Right renal cortex interstitium (tissue), 3 donors: ENCODE data around the gene MT1A. TPM values are rescaled to one million over a fixed set of nuclear protein-coding genes. Genes with fewer than 3 reads are reported as not detected.
"Not testable (repeated sequence)": the region's sequence is repeated elsewhere in the genome, so short reads cannot be mapped to it uniquely, and the experiment has no call there.

Experiments used
- DNase-seq, 3 donors: peaks; one replicate each; pipeline ENCODE4 v3.0.0-alpha.2; 2013; ENCODE audit warnings: low read depth in 3 of 3, low spot score in 2 of 3
- polyA plus RNA-seq, 3 donors: library from polyadenylated mRNA; unstranded; fragments of 120-200 nt; gene quantifications; one replicate each; pipeline ENCODE4 v1.2.1, GENCODE V29; 2013; ENCODE audit not compliant: insufficient read length in 3 of 3

MT1A gene
- polyA plus RNA-seq, 3 donors, result not detected

DNA sequence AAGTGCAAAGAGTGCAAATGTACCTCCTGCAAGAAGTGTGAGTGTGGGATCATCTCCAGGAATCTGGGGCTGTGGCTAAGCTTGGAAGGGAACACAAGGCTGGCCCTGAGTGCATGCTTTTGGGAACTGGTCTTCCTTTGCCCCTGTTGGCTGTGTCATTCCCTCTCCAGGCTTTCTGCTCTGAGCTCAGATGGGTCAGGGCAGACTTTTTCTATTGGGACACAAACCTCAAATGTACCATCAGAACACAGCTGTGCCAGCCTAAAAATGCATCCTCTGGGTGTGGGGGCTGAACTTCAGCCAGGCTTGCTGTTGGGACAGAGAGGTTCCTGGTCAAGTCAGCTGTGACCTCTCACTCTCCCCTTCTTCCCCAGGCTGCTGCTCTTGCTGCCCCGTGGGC, 14.1 kb downstream of the MT1A start:
- DNase-seq, result no peak

DNA sequence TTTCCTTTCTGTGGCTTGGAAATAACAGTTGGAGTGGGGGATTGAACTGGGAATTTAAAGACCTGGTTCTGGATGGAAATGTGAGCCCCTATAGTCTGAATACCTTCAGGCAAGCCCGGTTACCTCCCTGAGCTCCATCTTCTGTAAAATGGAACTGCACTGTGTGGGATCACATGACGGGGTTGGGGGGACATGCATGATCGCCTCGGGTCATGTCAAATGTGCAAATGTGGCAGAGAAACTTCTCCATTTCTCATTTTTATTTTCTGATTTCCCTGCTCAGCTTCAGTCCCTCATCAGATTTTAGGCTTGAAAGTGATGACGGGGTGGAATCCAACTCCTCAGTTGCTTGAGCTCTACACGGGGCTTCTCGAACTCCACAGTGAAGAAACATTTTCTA, 14.8 kb downstream of the MT1A start:
- no peak for DNase-seq

DNA sequence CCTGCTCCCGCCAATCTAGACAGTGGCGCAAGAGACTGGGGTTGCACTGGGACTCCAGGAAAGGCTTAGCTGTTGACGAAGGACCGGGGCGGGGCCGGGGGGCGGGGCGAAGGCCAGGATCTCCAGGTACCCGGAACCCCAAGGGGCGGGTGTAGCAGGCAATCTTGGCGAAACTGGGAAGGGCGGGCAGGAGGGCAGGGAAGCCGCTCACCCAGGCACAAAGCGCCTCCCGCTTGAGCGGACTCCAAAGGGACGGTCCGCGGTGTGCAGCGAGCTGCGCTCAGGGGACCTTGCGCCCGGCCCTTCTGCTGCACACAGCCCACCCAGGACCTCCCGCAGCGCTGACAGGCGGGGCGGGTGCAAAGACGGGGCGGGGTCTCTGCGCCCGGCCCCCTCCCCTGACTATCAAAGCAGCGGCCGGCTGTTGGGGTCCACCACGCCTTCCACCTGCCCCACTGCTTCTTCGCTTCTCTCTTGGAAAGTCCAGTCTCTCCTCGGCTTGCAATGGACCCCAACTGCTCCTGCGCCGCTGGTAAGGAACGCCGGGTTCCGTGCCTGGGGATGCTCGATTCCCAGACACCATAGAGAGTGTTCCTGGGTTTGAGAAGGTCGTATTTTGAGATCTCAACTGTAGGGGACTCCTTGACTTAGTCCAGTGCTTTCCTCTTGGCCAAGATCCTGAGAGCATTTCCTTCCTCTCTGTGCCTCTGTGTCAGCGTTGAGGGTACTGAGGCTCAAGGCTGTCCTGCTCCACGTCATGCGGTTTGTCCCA, 19.3 kb downstream of the MT1A start, which contains the start of gene MT1F:
MT1F (plus strand) TSS at position 405 of the 772 bp plus-strand sequence; CDS start at position 505, 100 bp downstream.
- no peak for DNase-seq

DNA sequence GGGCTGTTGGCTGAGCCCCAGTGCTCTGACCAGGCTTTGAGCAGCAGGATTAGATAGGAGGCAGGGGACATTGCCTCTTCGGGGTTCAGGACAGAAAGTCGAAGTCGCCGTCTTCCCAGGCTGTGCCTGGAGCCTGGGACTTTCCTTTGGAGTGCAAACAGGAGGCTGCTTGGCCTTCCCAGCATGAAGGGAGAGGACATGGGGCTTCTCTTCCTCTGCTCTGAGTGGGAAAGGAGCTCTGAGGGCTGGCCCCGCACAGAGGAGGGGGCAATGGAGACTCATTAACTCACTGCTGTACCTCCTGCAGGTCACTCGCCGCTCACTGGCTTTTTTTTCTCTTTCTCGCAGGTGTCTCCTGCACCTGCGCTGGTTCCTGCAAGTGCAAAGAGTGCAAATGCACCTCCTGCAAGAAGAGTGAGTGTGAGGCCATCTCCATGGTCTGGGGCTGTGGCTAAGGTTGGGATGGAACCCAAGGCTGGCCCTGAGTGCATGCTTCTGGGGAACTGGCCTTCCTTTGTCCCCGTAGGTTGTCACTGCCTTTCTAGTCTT, 19.9 kb downstream of the MT1A start:
- DNase-seq, result no peak

DNA sequence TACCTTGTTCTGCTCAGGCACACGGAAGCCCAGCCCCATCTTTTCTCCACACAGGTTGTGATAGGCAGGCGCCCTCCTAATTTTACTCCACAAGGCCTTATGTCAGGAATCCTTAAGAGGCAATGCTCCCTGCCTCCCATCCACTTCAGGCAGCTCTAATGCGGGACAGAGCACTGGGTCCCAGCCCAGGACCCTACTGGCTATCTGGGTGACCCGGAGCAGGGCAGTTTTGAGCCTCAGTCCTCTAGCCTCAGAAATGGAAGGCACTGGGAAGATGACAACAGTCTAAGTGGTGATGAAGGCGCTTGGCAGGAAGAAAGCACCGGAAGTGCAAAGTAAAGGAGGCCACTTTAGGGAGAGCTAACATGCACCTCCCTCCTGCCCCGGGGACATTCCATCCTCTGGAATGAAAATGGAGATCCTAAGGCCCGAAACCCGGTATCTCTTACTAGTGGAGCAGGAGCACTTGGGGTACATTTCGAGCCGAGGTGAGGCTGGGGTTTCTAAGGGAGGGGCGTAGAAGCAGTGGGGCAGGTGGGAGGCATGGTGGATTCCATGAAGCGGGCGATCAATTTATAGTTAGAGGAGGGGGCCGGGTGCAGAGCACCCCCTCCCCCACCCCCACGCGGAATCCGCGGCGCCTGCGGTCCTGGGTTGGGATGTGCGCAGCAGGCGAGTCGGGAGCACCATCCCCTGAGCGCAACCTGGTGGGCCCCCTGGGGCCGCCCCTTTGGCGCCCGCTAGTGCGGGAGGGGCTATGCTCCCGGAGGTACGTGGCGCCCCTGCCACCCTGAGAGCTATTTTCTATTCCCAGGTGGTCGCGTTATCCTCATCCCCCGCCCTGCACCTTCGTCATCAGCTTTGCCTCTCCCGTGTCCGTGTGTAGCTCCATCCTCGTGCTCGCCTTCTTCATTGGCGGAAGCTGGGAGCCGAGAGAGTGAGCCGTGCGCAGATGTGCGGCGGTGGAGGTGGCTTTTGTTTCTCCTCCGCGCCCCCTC, 24.2 kb downstream of the MT1A start:
- no peak for DNase-seq

DNA sequence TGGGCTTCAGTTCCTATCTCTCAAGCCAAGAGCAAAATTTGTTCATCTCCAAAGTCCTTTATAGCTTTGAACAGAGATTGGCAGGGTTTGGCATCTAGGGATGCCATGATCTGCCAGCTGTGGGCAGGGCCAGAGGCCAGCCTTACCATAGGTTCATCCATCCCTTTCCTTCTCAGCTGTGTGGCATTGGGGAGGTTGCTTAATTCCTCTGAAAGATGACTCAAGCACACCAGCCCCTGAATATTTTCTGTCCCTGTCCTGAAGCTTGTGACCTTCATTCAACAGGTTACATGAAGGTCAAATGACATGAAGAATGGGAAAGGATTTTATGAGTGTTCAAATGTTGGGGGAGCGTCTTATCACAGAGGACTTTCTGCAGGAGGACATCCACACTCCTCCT, 26.0 kb downstream of the MT1A start:
- DNase-seq, result no peak

DNA sequence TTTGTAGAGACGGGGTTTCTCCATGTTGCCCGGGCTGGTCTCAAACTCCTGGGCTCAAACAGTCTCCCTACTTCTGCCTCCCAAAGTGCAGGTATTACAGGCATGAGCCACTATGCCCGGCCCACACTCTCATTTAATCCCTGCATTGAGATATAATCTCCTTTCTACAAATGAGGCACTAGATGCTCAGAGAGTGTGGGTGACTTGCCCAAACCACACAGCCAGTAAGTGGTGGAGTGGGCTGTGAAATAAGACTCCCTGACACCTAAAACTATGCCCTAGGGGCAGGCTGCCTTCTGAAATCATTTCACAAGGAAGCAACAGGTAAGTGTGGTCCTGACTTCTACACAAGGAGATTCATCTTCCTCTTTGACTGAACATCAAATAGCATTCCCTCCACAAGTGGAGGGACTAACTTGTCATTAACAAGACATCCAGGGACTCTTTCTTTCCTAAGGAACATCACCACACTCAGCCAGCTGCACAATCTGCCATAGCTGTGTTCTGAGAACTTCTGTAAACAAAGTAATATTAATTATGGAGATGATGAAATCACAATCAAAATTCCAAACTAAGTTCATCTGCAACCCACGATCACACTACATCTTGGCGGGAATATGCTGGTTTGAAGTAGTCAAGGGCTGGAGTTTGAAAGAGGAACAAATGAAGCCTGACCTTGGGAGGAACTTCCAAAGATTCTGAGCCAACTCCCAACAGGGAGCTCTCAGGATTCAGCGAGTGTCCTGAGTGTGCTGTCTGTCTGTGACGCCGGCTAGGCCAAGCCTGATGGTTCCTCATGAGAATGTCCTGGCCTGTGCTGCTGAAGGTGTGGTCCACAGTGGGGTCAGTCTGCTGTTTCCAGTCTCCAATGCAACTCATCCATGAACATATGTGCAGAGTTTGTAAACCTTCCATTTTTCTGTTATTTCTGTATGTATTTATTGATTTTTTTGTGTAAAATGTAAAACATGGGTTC, 27.1 kb downstream of the MT1A start:
- DNase-seq, result not testable (repeated sequence)

DNA sequence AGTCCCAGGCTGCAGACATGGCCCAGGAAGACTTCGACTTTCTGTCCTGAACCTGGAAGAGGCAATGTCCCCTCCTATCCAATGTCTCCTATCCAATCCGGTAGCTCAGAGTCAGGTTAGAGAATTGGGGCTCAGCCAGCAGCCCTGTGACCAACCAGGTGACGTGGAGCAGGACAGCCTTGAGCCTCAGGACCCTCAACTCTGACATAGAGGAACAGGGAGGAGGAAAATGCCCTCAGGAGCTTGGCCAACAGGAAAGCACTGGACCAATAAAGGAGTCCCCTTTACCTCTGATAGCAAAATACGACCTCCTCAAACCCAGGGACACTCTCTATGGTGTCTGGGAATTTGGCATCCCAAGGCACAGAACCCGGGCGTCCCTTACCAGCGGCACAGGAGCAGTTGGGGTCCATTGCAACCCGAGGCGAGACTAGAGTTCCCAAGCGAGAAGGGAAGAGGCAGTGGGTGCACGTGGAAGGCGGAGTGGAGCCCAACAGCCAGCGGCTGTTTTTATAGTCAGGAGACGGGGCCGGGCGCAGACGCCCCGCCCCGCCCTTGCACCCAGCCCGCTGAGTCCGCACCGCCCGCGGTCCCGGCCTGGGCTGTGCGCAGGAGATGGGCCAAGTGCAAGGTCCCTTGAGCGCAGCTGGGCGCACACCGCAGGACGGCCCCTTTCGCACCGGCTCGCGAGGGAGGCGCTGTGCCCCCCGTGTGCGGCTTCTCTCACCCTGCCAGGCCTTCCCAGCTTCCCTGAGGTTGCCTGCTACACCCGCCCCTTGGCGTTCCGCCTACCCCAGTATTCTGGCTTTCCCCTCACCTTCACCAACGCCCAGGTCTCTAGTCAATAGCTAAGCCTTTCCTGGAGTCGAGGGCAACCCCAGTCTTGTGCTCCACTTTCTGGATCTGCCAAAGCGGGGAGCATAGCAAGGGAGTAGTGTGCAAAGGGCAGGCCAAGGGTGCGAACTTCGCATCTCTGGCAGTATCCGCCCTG, 29.4 kb downstream of the MT1A start, which contains the start of gene MT1G:
MT1G (minus strand) TSS at position 485 of the 991 bp plus-strand sequence; CDS start at position 413, 72 bp downstream.
- DNase-seq, result no peak

DNA sequence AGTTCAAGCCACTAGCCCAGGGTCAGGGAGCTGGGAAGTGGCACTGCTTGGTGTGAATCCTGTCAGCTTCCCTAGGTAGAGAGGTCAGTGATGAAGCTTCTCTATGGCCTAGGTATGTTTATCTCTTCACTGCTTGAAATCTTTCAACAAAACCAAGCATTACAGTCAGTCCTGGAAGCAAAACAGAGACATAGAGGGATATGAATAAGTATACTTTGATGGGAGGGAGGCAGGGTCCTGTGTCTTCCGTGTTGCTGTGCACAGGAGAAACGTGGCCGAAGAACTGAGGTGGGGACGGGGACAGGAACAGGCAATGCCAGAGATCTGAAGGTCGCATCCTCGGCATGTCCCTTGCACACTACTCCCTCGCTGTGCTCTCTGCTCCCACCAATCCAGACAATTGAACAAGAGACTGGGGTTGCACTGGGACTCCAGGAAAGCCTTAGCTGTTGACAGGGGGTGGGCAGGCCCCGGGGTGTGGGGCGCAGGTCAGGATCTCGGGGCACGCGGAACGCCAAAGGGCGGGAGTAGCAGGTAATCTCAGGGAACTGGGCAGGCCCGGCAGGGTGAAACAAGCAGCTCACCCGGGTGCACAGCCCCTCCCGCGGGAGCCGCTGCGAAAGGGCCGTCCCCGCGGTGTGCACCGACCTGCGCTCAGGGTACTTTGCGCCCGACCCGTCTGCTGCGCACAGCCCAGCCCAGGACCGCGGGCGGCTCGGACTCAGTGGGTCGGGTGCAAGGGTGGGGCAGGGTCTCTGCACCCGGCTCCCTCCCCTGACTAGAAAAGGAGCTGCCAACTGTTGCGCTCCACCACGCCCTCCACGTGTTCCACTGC, 30.8 kb downstream of the MT1A start, which contains the start of gene MT1H:
MT1H (plus strand) TSS at position 810 of the 835 bp plus-strand sequence. CDS start 71 bp downstream, outside the sequence.
- DNase-seq, result no peak

DNA sequence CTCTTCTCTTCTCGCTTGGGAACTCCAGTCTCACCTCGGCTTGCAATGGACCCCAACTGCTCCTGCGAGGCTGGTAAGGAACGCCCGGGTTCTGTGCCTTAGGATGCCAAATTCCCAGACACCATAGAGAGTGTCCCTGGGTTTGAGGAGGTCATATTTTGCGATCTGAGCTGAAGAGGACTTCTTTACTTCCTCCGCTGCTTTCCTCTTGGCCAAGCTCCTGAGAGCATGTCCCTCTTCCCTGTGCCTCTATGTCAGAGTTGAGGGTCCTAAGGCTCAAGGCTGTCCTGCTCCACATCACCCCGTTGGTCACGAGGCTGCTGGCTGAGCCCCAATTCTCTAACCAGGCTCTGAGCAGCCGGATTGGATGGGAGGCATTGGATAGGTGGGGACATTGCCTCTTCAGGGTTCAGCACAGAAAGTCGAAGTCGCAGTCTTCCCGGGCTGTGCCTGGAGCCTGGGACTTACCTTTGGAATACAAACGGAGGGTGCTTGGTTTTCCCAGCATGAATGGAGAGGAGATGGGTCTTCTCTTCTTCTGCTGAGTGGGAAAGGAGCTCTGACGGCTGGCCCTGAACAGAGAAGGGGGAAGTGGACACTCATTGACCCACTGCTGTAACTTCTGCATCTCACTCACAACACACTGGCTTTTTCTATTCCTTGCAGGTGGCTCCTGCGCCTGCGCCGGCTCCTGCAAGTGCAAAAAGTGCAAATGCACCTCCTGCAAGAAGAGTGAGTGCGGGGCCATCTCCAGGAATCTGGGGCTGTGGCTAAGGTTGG, 31.6 kb downstream of the MT1A start:
- DNase-seq, result no peak

DNA sequence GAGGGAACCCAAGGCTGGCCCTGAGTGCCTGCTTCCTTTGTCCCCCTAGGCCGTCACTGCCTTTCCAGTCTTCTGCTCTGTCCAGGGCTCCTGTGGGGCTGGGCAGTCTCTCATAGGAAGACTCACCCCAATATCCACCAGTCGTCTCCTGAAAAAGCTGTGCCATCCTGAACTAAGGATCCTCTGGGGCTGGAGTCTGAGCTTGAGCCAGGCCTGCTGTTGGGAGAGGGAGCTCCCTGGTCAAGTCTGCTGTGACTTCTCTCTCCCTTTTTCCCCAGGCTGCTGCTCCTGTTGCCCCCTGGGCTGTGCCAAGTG, 32.1 kb downstream of the MT1A start:
- no peak for DNase-seq

DNA sequence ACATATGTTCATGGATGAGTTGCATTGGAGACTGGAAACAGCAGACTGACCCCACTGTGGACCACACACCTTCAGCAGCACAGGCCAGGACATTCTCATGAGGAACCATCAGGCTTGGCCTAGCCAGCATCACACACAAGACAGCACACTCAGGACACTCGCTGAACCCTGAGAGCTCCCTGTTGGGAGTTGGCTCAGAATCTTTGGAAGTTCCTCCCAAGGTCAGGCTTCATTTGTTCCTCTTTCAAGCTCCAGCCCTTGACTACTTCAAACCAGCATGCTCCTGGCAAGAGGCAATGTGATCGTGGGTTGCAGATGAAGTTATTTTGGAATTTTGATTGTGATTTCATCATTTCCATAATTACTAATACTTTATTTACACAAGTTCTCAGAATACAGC, 33.2 kb downstream of the MT1A start:
- DNase-seq, result not testable (repeated sequence)

DNA sequence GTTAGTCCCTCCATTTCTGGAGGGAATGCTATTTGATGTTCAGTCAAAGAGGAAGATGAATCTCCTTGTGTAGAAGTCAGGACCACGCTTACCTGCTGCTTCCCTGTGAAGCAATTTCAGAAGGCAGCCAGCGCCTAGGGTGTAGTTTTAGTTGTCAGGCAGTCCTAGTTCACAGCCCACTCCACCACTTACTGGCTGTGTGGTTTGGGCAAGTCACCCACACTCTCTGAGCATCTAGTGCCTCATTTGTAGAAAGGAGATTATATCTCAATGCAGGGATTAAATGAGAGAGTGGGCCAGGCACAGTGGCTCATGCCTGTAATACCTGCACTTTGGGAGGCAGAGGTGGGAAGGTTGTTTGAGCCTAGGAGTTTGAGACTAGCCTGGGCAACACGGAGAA, 33.7 kb downstream of the MT1A start:
- not testable (repeated sequence) for DNase-seq

DNA sequence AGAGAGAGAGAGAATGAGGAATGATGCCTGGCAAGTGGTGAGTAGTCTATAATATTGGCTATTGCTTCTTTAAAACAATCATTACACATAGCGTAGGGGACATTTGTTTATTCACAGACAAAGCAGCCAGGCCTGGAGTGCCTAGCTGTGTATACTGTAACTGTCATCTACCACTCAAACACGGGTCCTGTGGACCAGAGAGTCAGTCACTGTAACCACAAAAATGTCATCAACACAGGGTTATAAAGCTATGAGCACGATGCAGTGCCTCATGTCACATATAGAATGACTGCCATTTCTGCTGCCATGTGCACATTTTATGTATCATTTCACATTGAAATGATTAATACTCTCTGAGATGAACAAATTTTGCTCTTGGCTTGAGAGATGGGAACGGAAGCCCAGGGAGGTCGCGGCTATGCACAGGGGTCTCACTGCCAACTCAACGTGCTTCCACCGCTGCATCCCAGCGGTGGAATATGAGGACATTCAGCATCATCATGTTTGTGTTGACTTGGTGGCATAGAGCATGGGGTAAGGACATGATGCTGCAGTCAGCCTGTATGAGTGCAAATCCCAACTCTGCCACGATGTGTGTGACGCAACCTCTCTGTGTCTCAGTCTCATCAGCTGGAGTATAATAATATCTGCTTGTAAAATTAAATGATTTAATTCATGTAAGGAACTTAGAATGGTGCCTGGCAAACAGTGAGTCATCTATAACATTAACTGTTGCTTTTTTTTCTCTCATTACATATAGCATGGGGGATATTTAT, 34.5 kb downstream of the MT1A start:
- DNase-seq, result no peak

DNA sequence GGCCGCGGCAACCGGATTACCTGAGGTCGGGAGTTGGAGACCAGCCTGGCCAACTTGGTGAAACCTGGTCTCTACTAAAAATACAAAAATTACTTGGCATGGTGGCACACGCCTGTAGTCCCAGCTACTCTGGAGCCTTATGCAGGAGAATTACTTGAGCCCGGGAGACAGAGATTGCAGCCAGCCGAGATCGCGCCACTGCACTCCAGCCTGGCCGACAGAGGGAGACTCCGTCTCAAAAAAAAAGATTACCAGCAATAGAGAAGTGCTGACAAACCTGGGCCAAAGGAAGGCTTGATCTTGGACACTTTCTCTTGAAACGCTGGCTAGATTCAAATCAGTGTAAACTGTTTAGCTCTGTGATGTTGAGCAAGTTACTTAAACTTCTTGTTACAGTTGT, 35.5 kb downstream of the MT1A start:
- DNase-seq, result no peak

DNA sequence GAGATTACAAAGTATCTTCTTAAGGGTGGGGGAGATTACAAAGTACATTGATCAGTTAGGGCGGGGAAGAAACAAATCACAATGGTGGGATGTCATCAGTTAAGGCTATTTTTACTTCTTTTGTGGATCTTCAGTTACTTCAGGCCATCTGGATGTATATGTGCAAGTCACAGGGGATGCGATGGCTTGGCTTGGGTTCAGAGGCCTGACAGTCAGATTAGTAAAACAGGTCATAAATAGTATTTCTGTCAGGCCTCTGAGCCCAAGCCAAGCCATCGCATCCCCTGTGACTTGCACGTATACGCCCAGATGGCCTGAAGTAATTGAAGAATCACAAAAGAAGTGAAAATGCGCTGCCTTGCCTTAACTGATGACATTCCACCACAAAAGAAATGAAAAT, 36.1 kb downstream of the MT1A start:
- DNase-seq, result not testable (repeated sequence)
